T-helper 22 cell (primary cell): ENCODE data around the gene ACSM5.
"Not testable (repeated sequence)": the region's sequence is repeated elsewhere in the genome, so short reads cannot be mapped to it uniquely, and the experiment has no call there.

Source experiments
- DNase-seq: peaks from one replicate; pipeline ENCODE4 v3.0.0-alpha.2; 2020; ENCODE audit warnings: low read depth

Gene ACSM5

GRCh38 chr16:20451364-20451763, 42.0 kb downstream of the ACSM5 start, which contains the start of gene ACSM2A:
TSS of gene ACSM2A (plus strand) at chr16:20451521. CDS start at chr16:20460115, 8,594 bp downstream.
- DNase-seq = not testable (repeated sequence)

GRCh38 chr16:20453633-20454032, 44.3 kb downstream of the ACSM5 start:
- not testable (repeated sequence) for DNase-seq

- not testable (repeated sequence) for DNase-seq
Measured at GRCh38 chr16:20459227-20459626, 49.9 kb downstream of the ACSM5 start.

GRCh38 chr16:20460313-20460712, 51.0 kb downstream of the ACSM5 start:
- DNase-seq = not testable (repeated sequence)

- DNase-seq = not testable (repeated sequence)
Measured at GRCh38 chr16:20468954-20469353, 59.6 kb downstream of the ACSM5 start.

GRCh38 chr16:20469930-20470329, 60.6 kb downstream of the ACSM5 start:
- DNase-seq = not testable (repeated sequence)

- not testable (repeated sequence) for DNase-seq
Measured at GRCh38 chr16:20470732-20471131, 61.4 kb downstream of the ACSM5 start.

GRCh38 chr16:20477188-20477744, 67.9 kb downstream of the ACSM5 start:
- not testable (repeated sequence) for DNase-seq

- not testable (repeated sequence) for DNase-seq
Measured at GRCh38 chr16:20483989-20484388, 74.7 kb downstream of the ACSM5 start.

GRCh38 chr16:20484726-20485125, 75.4 kb downstream of the ACSM5 start:
- no peak for DNase-seq

- DNase-seq = no peak
Measured at GRCh38 chr16:20485408-20485807, 76.1 kb downstream of the ACSM5 start.
